GM12865 (cell line): Measurements from ENCODE around the gene GAL3ST1.
"Not testable (repeated sequence)": the region's sequence is repeated elsewhere in the genome, so short reads cannot be mapped to it uniquely, and the experiment has no call there.

Experiments
- DNase-seq: peaks from one replicate; pipeline ENCODE4 v3.0.0; 2010; ENCODE audit warnings: low read depth
- H3K4me3 ChIP-seq: 2 replicates; pipeline ENCODE4 v1.5.1; 2011; ENCODE audit warnings: mild to moderate bottlenecking, low read depth, low read length, control low read depth
- TF ChIP-seq, protein P1 (sequence below): IDR thresholded peaks from 2 replicates; pipeline ENCODE4 v1.5.1; 2011; ENCODE audit warnings: low read length, control low read depth, low read depth, inconsistent platforms; ENCODE audit not compliant: insufficient read depth; ENCODE audit errors: missing control alignments

The GAL3ST1 gene

GRCh38 chr22:30557243-30557642 lies 17.2 kb downstream of the GAL3ST1 start:
- no peak overlapping the region for H3K4me3 ChIP-seq
- no peak for DNase-seq
- TF ChIP-seq, protein P1, sequence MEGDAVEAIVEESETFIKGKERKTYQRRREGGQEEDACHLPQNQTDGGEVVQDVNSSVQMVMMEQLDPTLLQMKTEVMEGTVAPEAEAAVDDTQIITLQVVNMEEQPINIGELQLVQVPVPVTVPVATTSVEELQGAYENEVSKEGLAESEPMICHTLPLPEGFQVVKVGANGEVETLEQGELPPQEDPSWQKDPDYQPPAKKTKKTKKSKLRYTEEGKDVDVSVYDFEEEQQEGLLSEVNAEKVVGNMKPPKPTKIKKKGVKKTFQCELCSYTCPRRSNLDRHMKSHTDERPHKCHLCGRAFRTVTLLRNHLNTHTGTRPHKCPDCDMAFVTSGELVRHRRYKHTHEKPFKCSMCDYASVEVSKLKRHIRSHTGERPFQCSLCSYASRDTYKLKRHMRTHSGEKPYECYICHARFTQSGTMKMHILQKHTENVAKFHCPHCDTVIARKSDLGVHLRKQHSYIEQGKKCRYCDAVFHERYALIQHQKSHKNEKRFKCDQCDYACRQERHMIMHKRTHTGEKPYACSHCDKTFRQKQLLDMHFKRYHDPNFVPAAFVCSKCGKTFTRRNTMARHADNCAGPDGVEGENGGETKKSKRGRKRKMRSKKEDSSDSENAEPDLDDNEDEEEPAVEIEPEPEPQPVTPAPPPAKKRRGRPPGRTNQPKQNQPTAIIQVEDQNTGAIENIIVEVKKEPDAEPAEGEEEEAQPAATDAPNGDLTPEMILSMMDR = no peak

DNA sequence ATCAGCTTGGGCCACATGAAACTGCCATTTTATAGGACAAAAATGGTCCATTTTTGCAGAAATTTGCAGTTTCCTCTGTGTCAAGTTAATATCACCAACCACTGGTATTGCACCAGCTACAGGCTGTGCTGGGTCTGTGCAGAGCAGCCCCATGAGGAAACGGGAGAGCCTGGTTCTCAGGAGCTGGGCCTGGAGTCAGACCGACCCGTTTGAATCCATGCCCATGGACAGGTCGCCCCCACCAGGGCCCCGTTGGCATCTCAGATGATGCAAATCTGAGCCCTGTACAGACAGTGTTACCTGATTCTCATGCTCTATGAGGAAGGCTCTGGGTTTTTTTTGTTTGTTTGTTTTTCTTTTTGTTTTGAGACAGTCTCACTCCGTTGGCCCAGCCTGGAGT lies 18.1 kb downstream of the GAL3ST1 start:
- DNase-seq = no peak

DNA sequence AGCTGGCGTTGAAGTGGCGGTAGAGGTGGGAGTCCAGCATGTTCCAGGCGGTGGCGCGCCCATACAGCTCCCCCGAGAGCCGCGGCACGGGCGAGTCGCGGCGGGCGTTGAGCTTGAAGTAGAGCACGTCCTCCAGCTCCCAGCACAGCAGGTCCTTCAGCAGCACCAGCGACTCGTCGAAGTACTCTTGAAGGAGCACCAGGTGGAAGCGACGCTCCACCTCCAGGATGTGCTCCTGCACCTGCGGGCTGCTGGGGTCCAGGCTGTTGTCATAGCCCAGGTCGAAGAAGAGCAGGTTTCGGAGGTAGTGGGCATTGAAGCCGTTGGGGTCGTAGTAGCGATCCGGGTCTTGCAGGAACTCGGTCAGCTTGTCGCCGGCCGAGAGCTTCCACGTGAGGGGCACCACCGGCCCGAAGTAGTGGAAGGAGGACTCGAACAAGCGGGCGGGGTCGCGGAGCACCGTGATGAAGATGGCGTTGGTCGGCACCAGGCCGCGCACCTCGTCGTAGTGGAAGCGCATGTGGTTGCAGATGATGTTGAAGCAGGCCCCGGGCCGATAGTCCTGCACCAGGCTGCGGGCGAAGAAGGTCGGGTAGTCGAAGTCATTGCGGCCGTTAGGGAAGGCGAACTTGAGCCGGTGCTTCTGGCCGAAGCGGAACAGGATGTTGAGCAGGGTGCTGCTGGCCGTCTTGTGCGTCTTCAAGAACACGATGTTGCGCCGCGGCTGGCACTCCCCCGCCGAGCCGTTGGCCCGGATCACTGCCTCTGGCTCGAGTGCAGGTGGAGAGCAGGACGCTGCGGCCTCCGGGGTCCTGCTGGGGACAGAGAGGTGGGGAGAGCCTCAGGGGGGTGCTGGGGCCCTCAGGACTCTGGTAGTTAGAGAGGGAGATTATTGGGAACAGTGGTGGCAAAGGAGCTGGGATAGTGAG lies 18.9 kb downstream of the GAL3ST1 start:
- H3K4me3 ChIP-seq = no peak overlapping the region
- TF ChIP-seq, protein P1 = no peak
- no peak for DNase-seq

More for the DNA sequence above, 18.1 kb downstream of the GAL3ST1 start:
- TF ChIP-seq, protein P1 = peak; percentile 9
- H3K4me3 ChIP-seq = no peak overlapping the region

- TF ChIP-seq, protein P1 = no peak
- no peak overlapping the region for H3K4me3 ChIP-seq
- DNase-seq = no peak
Measured at GRCh38 chr22:30553971-30554370, 20.5 kb downstream of the GAL3ST1 start.

- DNase-seq = no peak
- no peak overlapping the region for H3K4me3 ChIP-seq
- TF ChIP-seq, protein P1 = no peak
Measured at GRCh38 chr22:30552719-30553118, 21.7 kb downstream of the GAL3ST1 start.

GRCh38 chr22:30551813-30552212 lies 22.7 kb downstream of the GAL3ST1 start:
- H3K4me3 ChIP-seq, DNase-seq: not testable (repeated sequence)

DNA sequence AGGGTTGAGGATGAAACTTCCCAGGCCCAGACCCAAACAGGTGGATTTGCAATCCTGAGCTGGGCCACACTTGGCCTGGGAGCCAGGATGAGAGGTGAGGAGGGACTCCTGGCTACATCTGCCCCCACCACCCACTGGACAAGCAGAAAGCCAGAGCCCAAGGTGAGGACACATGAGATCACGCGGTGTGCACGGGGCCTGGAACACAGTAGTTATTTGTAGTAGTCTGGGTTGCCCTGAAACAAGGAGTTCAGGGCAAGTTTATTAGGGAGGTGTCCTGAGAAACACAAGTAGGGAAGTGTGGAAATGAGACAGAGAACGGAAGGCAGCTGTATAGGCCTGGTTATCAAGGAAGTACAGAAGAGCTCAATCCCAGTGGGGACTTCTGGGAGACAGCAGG lies 27.3 kb downstream of the GAL3ST1 start:
- TF ChIP-seq, protein P1 = no peak
- DNase-seq = no peak
- no peak overlapping the region for H3K4me3 ChIP-seq
